Osteoblast (primary cell): ENCODE data around the gene M1AP. TPM values are rescaled to one million over a fixed set of nuclear protein-coding genes. Genes with fewer than 3 reads are reported as not detected.

Experiments used
- DNase-seq: peaks from one replicate; pipeline ENCODE4 v3.0.0; 2011; ENCODE audit warnings: low spot score, mixed read lengths; ENCODE audit not compliant: insufficient read length; ENCODE audit errors: missing footprints
- H2AFZ ChIP-seq: 2 replicates; pipeline ENCODE4 v1.6.0; 2011; ENCODE audit warnings: mild to moderate bottlenecking, low read length
- H3K27ac ChIP-seq: 2 replicates; pipeline ENCODE4 v1.5.1; 2011; ENCODE audit warnings: mild to moderate bottlenecking, low read depth, low read length, moderate library complexity
- H3K27me3 ChIP-seq: 2 replicates; pipeline ENCODE4 v1.6.0; 2012; ENCODE audit warnings: mild to moderate bottlenecking, control low read depth, inconsistent platforms, low read length, moderate library complexity; ENCODE audit not compliant: insufficient read depth
- H3K36me3 ChIP-seq: 2 replicates; pipeline ENCODE4 v1.5.1; 2011; ENCODE audit warnings: mild to moderate bottlenecking, low read length, control low read depth, moderate library complexity; ENCODE audit not compliant: insufficient read depth
- H3K4me1 ChIP-seq: 2 replicates; pipeline ENCODE4 v1.5.1; 2011; ENCODE audit warnings: mild to moderate bottlenecking, low read length, control low read depth, moderate library complexity; ENCODE audit not compliant: insufficient read depth
- H3K4me2 ChIP-seq: 2 replicates; pipeline ENCODE4 v1.6.0; 2011; ENCODE audit warnings: mild to moderate bottlenecking, low read length; ENCODE audit not compliant: insufficient read depth
- H3K4me3 ChIP-seq: fragments of 200-600 bp; sonication (generic); 3 replicates; pipeline ENCODE4 v1.5.1; 2012; ENCODE audit warnings: mild to moderate bottlenecking, low read length, inconsistent platforms; ENCODE audit not compliant: insufficient read depth
- H3K79me2 ChIP-seq: 2 replicates; pipeline ENCODE4 v1.6.0; 2012; ENCODE audit warnings: mild to moderate bottlenecking, low read length, control low read depth, inconsistent platforms; ENCODE audit not compliant: insufficient read depth
- H3K9me3 ChIP-seq: 2 replicates; pipeline ENCODE4 v1.5.1; 2011; ENCODE audit warnings: low read depth, low read length, control low read depth
- H4K20me1 ChIP-seq: 2 replicates; pipeline ENCODE4 v1.6.0; 2012; ENCODE audit warnings: mild to moderate bottlenecking, low read length, control low read depth; ENCODE audit not compliant: insufficient read depth
- total RNA-seq: library from RNA; depleted of rRNA; stranded (reverse); fragments of >200 nt; gene quantifications from 2 replicates; pipeline ENCODE4 v1.2.3, GENCODE V29; 2012
- TF ChIP-seq, protein P1 (sequence below): IDR thresholded peaks from 2 replicates; pipeline ENCODE4 v1.5.1; 2011; ENCODE audit warnings: mild to moderate bottlenecking, low read depth, low read length, moderate library complexity; ENCODE audit errors: extremely low read depth

M1AP gene
- total RNA-seq, 1 donor, result under 0.01 TPM

GRCh38 chr2:74599676-74600075, 48.5 kb downstream of the M1AP start:
- DNase-seq, result no peak
- no peaks in the 10 kb centered on the region for H3K36me3 ChIP-seq
- H3K79me2 ChIP-seq, result no peaks in the 10 kb centered on the region
- H3K27me3 ChIP-seq, result peaks cover 32% of the 10 kb centered on the region
- no peaks in the 10 kb centered on the region for H4K20me1 ChIP-seq
- TF ChIP-seq, protein P1, sequence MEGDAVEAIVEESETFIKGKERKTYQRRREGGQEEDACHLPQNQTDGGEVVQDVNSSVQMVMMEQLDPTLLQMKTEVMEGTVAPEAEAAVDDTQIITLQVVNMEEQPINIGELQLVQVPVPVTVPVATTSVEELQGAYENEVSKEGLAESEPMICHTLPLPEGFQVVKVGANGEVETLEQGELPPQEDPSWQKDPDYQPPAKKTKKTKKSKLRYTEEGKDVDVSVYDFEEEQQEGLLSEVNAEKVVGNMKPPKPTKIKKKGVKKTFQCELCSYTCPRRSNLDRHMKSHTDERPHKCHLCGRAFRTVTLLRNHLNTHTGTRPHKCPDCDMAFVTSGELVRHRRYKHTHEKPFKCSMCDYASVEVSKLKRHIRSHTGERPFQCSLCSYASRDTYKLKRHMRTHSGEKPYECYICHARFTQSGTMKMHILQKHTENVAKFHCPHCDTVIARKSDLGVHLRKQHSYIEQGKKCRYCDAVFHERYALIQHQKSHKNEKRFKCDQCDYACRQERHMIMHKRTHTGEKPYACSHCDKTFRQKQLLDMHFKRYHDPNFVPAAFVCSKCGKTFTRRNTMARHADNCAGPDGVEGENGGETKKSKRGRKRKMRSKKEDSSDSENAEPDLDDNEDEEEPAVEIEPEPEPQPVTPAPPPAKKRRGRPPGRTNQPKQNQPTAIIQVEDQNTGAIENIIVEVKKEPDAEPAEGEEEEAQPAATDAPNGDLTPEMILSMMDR, result no peak
- no peak overlapping the region for H2AFZ ChIP-seq
- no peak overlapping the region for H3K4me3 ChIP-seq
- no peaks in the 10 kb centered on the region for H3K9me3 ChIP-seq
- H3K4me2 ChIP-seq, result no peak overlapping the region
- H3K27ac ChIP-seq, result no peak overlapping the region
- peaks cover 6% of the 10 kb centered on the region for H3K4me1 ChIP-seq

GRCh38 chr2:74597410-74597809, 50.7 kb downstream of the M1AP start:
- Histone ChIP-seq H3K4me3 (no peak overlapping the region), H3K9me3 (no peaks in the 10 kb centered on the region), H3K4me1 (peaks cover 8% of the 10 kb centered on the region), H4K20me1 (no peaks in the 10 kb centered on the region), H3K4me2 (no peak overlapping the region), H3K27ac (no peak overlapping the region), H3K27me3 (peaks cover 19% of the 10 kb centered on the region), H3K79me2 (no peaks in the 10 kb centered on the region), H2AFZ (no peak overlapping the region), H3K36me3 (no peaks in the 10 kb centered on the region)
- DNase-seq, result no peak
- TF ChIP-seq, protein P1, result no peak

- Histone ChIP-seq H3K9me3 (no peaks in the 10 kb centered on the region), H3K4me3 (no peak overlapping the region)
- TF ChIP-seq, protein P1, result no peak
These were observed 51.5 kb downstream of the M1AP start for GRCh38 chr2:74596584-74596983.

GRCh38 chr2:74593826-74594772, 54.0 kb downstream of the M1AP start:
- H3K4me3 ChIP-seq, result no peak overlapping the region
- no peaks in the 10 kb centered on the region for H3K79me2 ChIP-seq
- H3K9me3 ChIP-seq, result no peaks in the 10 kb centered on the region
- peak; percentile 65 for DNase-seq
- H3K27me3 ChIP-seq, result no peaks in the 10 kb centered on the region
- H3K4me2 ChIP-seq, result no peak overlapping the region
- no peak overlapping the region for H2AFZ ChIP-seq
- TF ChIP-seq, protein P1, result no peak
- H4K20me1 ChIP-seq, result no peaks in the 10 kb centered on the region
- H3K36me3 ChIP-seq, result no peaks in the 10 kb centered on the region
- H3K27ac ChIP-seq, result no peak overlapping the region
- H3K4me1 ChIP-seq, result peaks cover 6% of the 10 kb centered on the region

More at GRCh38 chr2:74596584-74596983, 51.5 kb downstream of the M1AP start:
- Histone ChIP-seq H3K27ac (no peak overlapping the region), H3K4me2 (no peak overlapping the region), H3K36me3 (no peaks in the 10 kb centered on the region), H4K20me1 (no peaks in the 10 kb centered on the region), H3K4me1 (peaks cover 6% of the 10 kb centered on the region), H3K27me3 (peaks cover 15% of the 10 kb centered on the region), H2AFZ (no peak overlapping the region), H3K79me2 (no peaks in the 10 kb centered on the region)
- no peak for DNase-seq
